HepG2 (cell line): ENCODE data around the gene TOB1. TPM values are rescaled to one million over a fixed set of nuclear protein-coding genes. Genes with fewer than 3 reads are reported as not detected.

Experiments
- ATF3 ChIP-seq: sonication (generic); formaldehyde crosslinking; IDR thresholded peaks from 2 replicates; pipeline ENCODE4 v1.4.0; 2020; ENCODE audit warnings: missing genetic modification reagents
- CHD4 ChIP-seq: fragments of 200-600 bp; sonication (generic); IDR thresholded peaks from 2 replicates; pipeline ENCODE4 v1.7.0; 2017; ENCODE audit warnings: mild to moderate bottlenecking, low read length, borderline replicate concordance
- EP300 ChIP-seq, 3 experiments: sonication (generic) in 1 of 3; formaldehyde crosslinking in 1 of 3; IDR thresholded peaks; 2 replicates each; pipeline versions ENCODE4 v1.5.1 to v1.6.1; 2011 to 2020; ENCODE audit warnings: low read depth in 2 of 3, low read length in 2 of 3, borderline replicate concordance in 1 of 3, improper control_type of control experiment in 1 of 3, mild to moderate bottlenecking in 1 of 3, missing genetic modification reagents in 1 of 3, moderate library complexity in 1 of 3
- HDAC1 ChIP-seq: sonication (generic); formaldehyde crosslinking; IDR thresholded peaks from 2 replicates; pipeline ENCODE4 v1.5.1; 2020; ENCODE audit warnings: mild to moderate bottlenecking, missing genetic modification reagents
- IKZF5 ChIP-seq: IDR thresholded peaks from 2 replicates; pipeline ENCODE4 v1.6.1; 2018; ENCODE audit warnings: missing genetic modification reagents, mild to moderate bottlenecking, missing compliant biosample characterization
- JUND ChIP-seq: sonication (generic); formaldehyde crosslinking; IDR thresholded peaks from 2 replicates; pipeline ENCODE4 v1.8.0; 2022; ENCODE audit warnings: mild to moderate bottlenecking, missing genetic modification reagents
- NFKB2 ChIP-seq: sonication (generic); formaldehyde crosslinking; IDR thresholded peaks from 2 replicates; pipeline ENCODE4 v1.4.0; 2020; ENCODE audit warnings: missing genetic modification reagents, borderline replicate concordance
- RAD21 ChIP-seq: fragments of 450-650 bp; formaldehyde crosslinking; IDR thresholded peaks from 2 replicates; pipeline ENCODE4 v1.5.0; 2020; ENCODE audit warnings: mild to moderate bottlenecking
- RFXANK ChIP-seq: IDR thresholded peaks from 2 replicates; pipeline ENCODE4 v1.6.1; 2016
- RXRB ChIP-seq: IDR thresholded peaks from 2 replicates; pipeline ENCODE4 v1.6.1; 2016; ENCODE audit warnings: borderline replicate concordance, missing genetic modification reagents, missing compliant biosample characterization
- SOX5 ChIP-seq: IDR thresholded peaks from 2 replicates; pipeline ENCODE4 v1.6.1; 2016; ENCODE audit warnings: borderline replicate concordance
- SPEN ChIP-seq: sonication (generic); formaldehyde crosslinking; IDR thresholded peaks from 2 replicates; pipeline ENCODE4 v1.5.1; 2020; ENCODE audit warnings: low read depth, mild to moderate bottlenecking, missing genetic modification reagents
- ZFY ChIP-seq: sonication (generic); formaldehyde crosslinking; IDR thresholded peaks from 2 replicates; pipeline ENCODE4 v1.4.0; 2020; ENCODE audit warnings: missing genetic modification reagents
- ZIK1 ChIP-seq: sonication (generic); formaldehyde crosslinking; IDR thresholded peaks from 2 replicates; pipeline ENCODE4 v1.5.0; 2020; ENCODE audit warnings: mild to moderate bottlenecking, low read depth, missing genetic modification reagents, borderline replicate concordance
- ZNF225 ChIP-seq: sonication (generic); formaldehyde crosslinking; IDR thresholded peaks from 2 replicates; pipeline ENCODE4 v1.4.0; 2020; ENCODE audit warnings: mild to moderate bottlenecking, missing genetic modification reagents
- polyA plus RNA-seq, 8 experiments: library from polyadenylated mRNA; depleted of rRNA in 3 of 8; stranded (reverse) in 7 of 8; unstranded in 1 of 8; fragments of >200 nt; fragmentation: Illumina TruSeq in 4 of 8; extraction: Trizol in 4 of 8; gene quantifications; 2 replicates each; pipeline versions ENCODE4 v1.2.1 to v1.2.3, GENCODE V29; 2011 to 2016; ENCODE audit warnings: low read depth in 4 of 8, missing spikeins in 1 of 8, mixed read lengths in 1 of 8; ENCODE audit not compliant: insufficient read depth in 1 of 8
- total RNA-seq, 5 experiments: library from RNA; depleted of rRNA; stranded (reverse); fragments of >200 nt; fragmentation: Illumina TruSeq; extraction: Trizol; gene quantifications; 2 replicates each; pipeline ENCODE4 v1.2.3, GENCODE V29; 2016; ENCODE audit warnings: low read depth in 1 of 5
- TF ChIP-seq, protein P1 (sequence below): sonication (generic); formaldehyde crosslinking; IDR thresholded peaks from 2 replicates; pipeline ENCODE4 v1.4.0; 2020; ENCODE audit warnings: missing genetic modification reagents
- TF ChIP-seq, protein P2 (sequence below): sonication (generic); formaldehyde crosslinking; IDR thresholded peaks from 2 replicates; pipeline ENCODE4 v1.9.0; 2022; ENCODE audit warnings: low read depth, missing genetic modification reagents

The TOB1 gene
- total and polyA plus RNA-seq, 2 of the 13 experiments (the other 11 are each of a cell fraction or from before 2014, with no cell fraction given) = 21.9 to 57.7 TPM

GRCh38 chr17:50844117-50844700 is 21.9 kb downstream of the TOB1 start (continued):
- peak; percentile 70 for TF ChIP-seq RXRB
- TF ChIP-seq RFXANK (CRISPR knock-in tag) = no peak
- peak; percentile 66; the same call in 1 of the 2 replicates for TF ChIP-seq ATF3
- TF ChIP-seq CHD4 = no peak
- peak; percentile 65 for TF ChIP-seq ZFY (CRISPR knock-in tag)
- TF ChIP-seq SOX5 = peak; percentile 87
- peak; percentile 87; the same call in 1 of the 2 replicates for TF ChIP-seq SPEN (CRISPR knock-in tag)
- no peak for TF ChIP-seq RAD21 (CRISPR knock-in tag)
- TF ChIP-seq, protein P1, sequence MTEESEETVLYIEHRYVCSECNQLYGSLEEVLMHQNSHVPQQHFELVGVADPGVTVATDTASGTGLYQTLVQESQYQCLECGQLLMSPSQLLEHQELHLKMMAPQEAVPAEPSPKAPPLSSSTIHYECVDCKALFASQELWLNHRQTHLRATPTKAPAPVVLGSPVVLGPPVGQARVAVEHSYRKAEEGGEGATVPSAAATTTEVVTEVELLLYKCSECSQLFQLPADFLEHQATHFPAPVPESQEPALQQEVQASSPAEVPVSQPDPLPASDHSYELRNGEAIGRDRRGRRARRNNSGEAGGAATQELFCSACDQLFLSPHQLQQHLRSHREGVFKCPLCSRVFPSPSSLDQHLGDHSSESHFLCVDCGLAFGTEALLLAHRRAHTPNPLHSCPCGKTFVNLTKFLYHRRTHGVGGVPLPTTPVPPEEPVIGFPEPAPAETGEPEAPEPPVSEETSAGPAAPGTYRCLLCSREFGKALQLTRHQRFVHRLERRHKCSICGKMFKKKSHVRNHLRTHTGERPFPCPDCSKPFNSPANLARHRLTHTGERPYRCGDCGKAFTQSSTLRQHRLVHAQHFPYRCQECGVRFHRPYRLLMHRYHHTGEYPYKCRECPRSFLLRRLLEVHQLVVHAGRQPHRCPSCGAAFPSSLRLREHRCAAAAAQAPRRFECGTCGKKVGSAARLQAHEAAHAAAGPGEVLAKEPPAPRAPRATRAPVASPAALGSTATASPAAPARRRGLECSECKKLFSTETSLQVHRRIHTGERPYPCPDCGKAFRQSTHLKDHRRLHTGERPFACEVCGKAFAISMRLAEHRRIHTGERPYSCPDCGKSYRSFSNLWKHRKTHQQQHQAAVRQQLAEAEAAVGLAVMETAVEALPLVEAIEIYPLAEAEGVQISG (CRISPR knock-in tag) = 0 out of 2 replicates have a peak, but pooled peaks have one; percentile 57
- TF ChIP-seq, protein P2, sequence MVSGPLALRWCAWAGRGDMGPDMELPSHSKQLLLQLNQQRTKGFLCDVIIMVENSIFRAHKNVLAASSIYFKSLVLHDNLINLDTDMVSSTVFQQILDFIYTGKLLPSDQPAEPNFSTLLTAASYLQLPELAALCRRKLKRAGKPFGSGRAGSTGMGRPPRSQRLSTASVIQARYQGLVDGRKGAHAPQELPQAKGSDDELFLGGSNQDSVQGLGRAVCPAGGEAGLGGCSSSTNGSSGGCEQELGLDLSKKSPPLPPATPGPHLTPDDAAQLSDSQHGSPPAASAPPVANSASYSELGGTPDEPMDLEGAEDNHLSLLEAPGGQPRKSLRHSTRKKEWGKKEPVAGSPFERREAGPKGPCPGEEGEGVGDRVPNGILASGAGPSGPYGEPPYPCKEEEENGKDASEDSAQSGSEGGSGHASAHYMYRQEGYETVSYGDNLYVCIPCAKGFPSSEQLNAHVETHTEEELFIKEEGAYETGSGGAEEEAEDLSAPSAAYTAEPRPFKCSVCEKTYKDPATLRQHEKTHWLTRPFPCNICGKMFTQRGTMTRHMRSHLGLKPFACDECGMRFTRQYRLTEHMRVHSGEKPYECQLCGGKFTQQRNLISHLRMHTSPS (CRISPR knock-in tag) = peak; percentile 80; the same call in 1 of the 2 replicates
- 0 out of 2 replicates have a peak, but pooled peaks have one; percentile 57 for TF ChIP-seq ZIK1 (CRISPR knock-in tag)
- TF ChIP-seq HDAC1 = peak; percentile 90
- TF ChIP-seq EP300 (IDR thresholded peaks at IDR 0.05; ENCODE audit: low read depth in 2 of 2, low read length in 2 of 2) = peak; percentile 54 to 67; a peak in 2 of 4 replicates
- TF ChIP-seq EP300 (CRISPR knock-in tag; IDR thresholded peaks at IDR 0.05; ENCODE audit: borderline replicate concordance) = peak; percentile 43
- peak; percentile 74; the same call in 1 of the 2 replicates for TF ChIP-seq JUND (CRISPR knock-in tag)
- TF ChIP-seq NFKB2 (CRISPR knock-in tag) = peak; percentile 16; the same call in 1 of the 2 replicates
- TF ChIP-seq ZNF225 (CRISPR knock-in tag) = 0 out of 2 replicates have a peak, but pooled peaks have one; percentile 43
- TF ChIP-seq IKZF5 (CRISPR knock-in tag) = peak; percentile 64; the same call in 1 of the 2 replicates
